HepG2 (cell line): ENCODE results near the gene OPA3. TPM values are rescaled to one million over a fixed set of nuclear protein-coding genes. Genes with fewer than 3 reads are reported as not detected.
"Not testable (repeated sequence)": the region's sequence is repeated elsewhere in the genome, so short reads cannot be mapped to it uniquely, and the experiment has no call there.

ENCODE experiments used
- ATAC-seq: fragments of 200-7000 bp; cut with Tn5 transposase; 3 replicates; pipeline ENCODE4 v1.9.1; 2020; ENCODE audit warnings: mild to moderate bottlenecking, moderate library complexity
- BruUV-seq: library from RNA; stranded (reverse); fragments of 400-500 nt; replicated peaks from 2 replicates; lab custom pipeline; 2021; lab: Mats Ljungman, UMichigan
- CTCF ChIA-PET: fragments of 300-600 bp; formaldehyde crosslinking; extraction: SDS; loops from one replicate; lab custom pipeline; 2021; ENCODE audit warnings: low total read pairs, inconsistent platforms, low intra/inter-chr PET ratio; lab: Yijun Ruan, JAX
- POLR2A ChIA-PET: fragments of 350-600 bp; sonication (Branson Sonifier 250); formaldehyde crosslinking; loops from one replicate; lab custom pipeline; 2020; ENCODE audit warnings: antibody characterized with exemption, inconsistent platforms; lab: Yijun Ruan, JAX
- DNase-seq: peaks from one replicate; pipeline ENCODE4 v3.0.0-alpha.2; 2015; ENCODE audit warnings: low spot score
- FAIRE-seq: peaks from 3 replicates; lab custom pipeline; 2011; peaks lifted over from hg19 to GRCh38; lab: Jason Lieb, UNC
- H2AFZ ChIP-seq: one replicate; pipeline ENCODE4 v1.6.1; 2011; ENCODE audit warnings: low read length, inconsistent platforms
- H3K27ac ChIP-seq: fragments of 300-600 bp; 3 replicates; pipeline ENCODE4 v1.8.0; 2011; ENCODE audit warnings: mixed run types, mild to moderate bottlenecking, mixed read lengths, low read length, inconsistent platforms; ENCODE audit not compliant: insufficient read depth; ENCODE audit errors: extremely low read length
- H3K27me3 ChIP-seq, 2 experiments: fragments of 200-600 bp in 1 of 2; 2 replicates in 1 of 2; 3 replicates in 1 of 2; pipeline versions ENCODE4 v1.6.0 to v1.8.0; 2011; ENCODE audit warnings: low read length in 2 of 2, mild to moderate bottlenecking in 2 of 2, moderate library complexity in 2 of 2, inconsistent platforms in 1 of 2; ENCODE audit not compliant: insufficient read depth in 2 of 2, control insufficient read depth in 1 of 2
- H3K36me3 ChIP-seq, 2 experiments: fragments of 200-600 bp in 1 of 2; replicated peaks in 1 of 2; 2 replicates in 1 of 2; 3 replicates in 1 of 2; pipeline versions ENCODE4 v1.5.1 to v1.8.0; 2011; ENCODE audit warnings: low read length in 2 of 2, inconsistent platforms in 1 of 2; ENCODE audit not compliant: insufficient read depth in 2 of 2, control insufficient read depth in 1 of 2
- H3K4me1 ChIP-seq: 2 replicates; pipeline ENCODE4 v1.5.1; 2012; ENCODE audit warnings: low read length, inconsistent platforms; ENCODE audit not compliant: insufficient read depth
- H3K4me2 ChIP-seq: 2 replicates; pipeline ENCODE4 v1.6.0; 2011; ENCODE audit warnings: low read depth, low read length, inconsistent platforms
- H3K4me3 ChIP-seq, 3 experiments: fragments of 200-600 bp in 1 of 3; sonication (generic), shearing (Covaris generic) in 1 of 3; replicated peaks in 1 of 3; 2 replicates each; pipeline ENCODE4 v1.5.1; 2011 to 2016; ENCODE audit warnings: low read length in 3 of 3, inconsistent platforms in 2 of 3, low read depth in 2 of 3, mild to moderate bottlenecking in 2 of 3, control low read depth in 1 of 3, mixed read lengths in 1 of 3; ENCODE audit not compliant: insufficient read depth in 1 of 3
- H3K79me2 ChIP-seq: one replicate; pipeline ENCODE4 v1.6.1; 2011; ENCODE audit warnings: low read length, inconsistent platforms; ENCODE audit not compliant: insufficient read depth
- H3K9ac ChIP-seq: 2 replicates; pipeline ENCODE4 v1.6.0; 2011; ENCODE audit warnings: mild to moderate bottlenecking, low read depth, low read length, inconsistent platforms; ENCODE audit not compliant: insufficient read depth
- H3K9me3 ChIP-seq: 2 replicates; pipeline ENCODE4 v1.5.1; 2012; ENCODE audit warnings: mild to moderate bottlenecking, low read length
- H4K20me1 ChIP-seq: 2 replicates; pipeline ENCODE4 v1.6.0; 2011; ENCODE audit warnings: inconsistent platforms, mild to moderate bottlenecking, low read length, moderate library complexity; ENCODE audit not compliant: insufficient read depth
- BCL6 ChIP-seq: IDR thresholded peaks from 2 replicates; pipeline ENCODE4 v1.6.1; 2016; ENCODE audit warnings: missing genetic modification reagents, missing compliant biosample characterization
- CREB1 ChIP-seq, 2 experiments: fragments of 450-650 bp in 1 of 2; IDR thresholded peaks; 2 replicates each; pipeline ENCODE4 v1.6.1; 2016 to 2017; ENCODE audit warnings: control low read depth in 1 of 2, mild to moderate bottlenecking in 1 of 2, missing compliant biosample characterization in 1 of 2, missing genetic modification characterization in 1 of 2
- NKX3-1 ChIP-seq: sonication (generic); formaldehyde crosslinking; IDR thresholded peaks from 2 replicates; pipeline ENCODE4 v1.5.0; 2020; ENCODE audit warnings: missing genetic modification reagents
- SETDB1 ChIP-seq: sonication (generic); formaldehyde crosslinking; IDR thresholded peaks from 2 replicates; pipeline ENCODE4 v1.5.1; 2020; ENCODE audit warnings: missing genetic modification reagents, mild to moderate bottlenecking, borderline replicate concordance
- ZMAT5 ChIP-seq: sonication (generic); formaldehyde crosslinking; IDR thresholded peaks from 2 replicates; pipeline ENCODE4 v1.5.0; 2020; ENCODE audit warnings: mild to moderate bottlenecking, low read depth, missing genetic modification reagents, borderline replicate concordance
- ZNF792 ChIP-seq: IDR thresholded peaks from 2 replicates; pipeline ENCODE4 v1.6.1; 2016
- WGBS: methylation state at CpG from one replicate; pipeline ENCODE4 v1.1.6; 2017; ENCODE audit warnings: low lambda C conversion rate; 5-methylcytosine and 5-hydroxymethylcytosine counted together
- in situ Hi-C: cut with HindIII; loops from 2 replicates; pipeline ENCODE4 v1.10.0; 2017; ENCODE audit warnings: low pct_unique_long_range_greater_than_20kb; ENCODE audit not compliant: extremely low pct_ligation_motif_present
- intact Hi-C: fragments of 100-400 bp; cut with micrococcal nuclease; formaldehyde crosslinking; loops from one replicate; pipeline ENCODE4 v1.10.0; 2022; ENCODE audit not compliant: unreplicated experiment
- polyA plus RNA-seq, 8 experiments: library from polyadenylated mRNA; depleted of rRNA in 3 of 8; stranded (reverse) in 7 of 8; unstranded in 1 of 8; fragments of >200 nt; fragmentation: Illumina TruSeq in 4 of 8; extraction: Trizol in 4 of 8; gene quantifications; 2 replicates each; pipeline versions ENCODE4 v1.2.1 to v1.2.3, GENCODE V29; 2011 to 2016; ENCODE audit warnings: low read depth in 4 of 8, missing spikeins in 1 of 8, mixed read lengths in 1 of 8; ENCODE audit not compliant: insufficient read depth in 1 of 8
- total RNA-seq, 5 experiments: library from RNA; depleted of rRNA; stranded (reverse); fragments of >200 nt; fragmentation: Illumina TruSeq; extraction: Trizol; gene quantifications; 2 replicates each; pipeline ENCODE4 v1.2.3, GENCODE V29; 2016; ENCODE audit warnings: low read depth in 1 of 5

OPA3 gene
- total and polyA plus RNA-seq, 2 of the 13 experiments (the other 11 are each of a cell fraction or from before 2014, with no cell fraction given): 8.3 to 17.7 TPM

GRCh38 chr19:45511074-45511473 lies 73.5 kb downstream of the OPA3 start (continued):
- TF ChIP-seq SETDB1 (CRISPR knock-in tag): no peak
- TF ChIP-seq ZNF792: no peak
- no peak for TF ChIP-seq BCL6 (CRISPR knock-in tag)
- no peak for TF ChIP-seq ZMAT5 (CRISPR knock-in tag)
- TF ChIP-seq CREB1 (IDR thresholded peaks at IDR 0.05): no peak
- TF ChIP-seq CREB1 (CRISPR knock-in tag; IDR thresholded peaks at IDR 0.05): no peak
- TF ChIP-seq, all 625 proteins: peak for 5

DNA sequence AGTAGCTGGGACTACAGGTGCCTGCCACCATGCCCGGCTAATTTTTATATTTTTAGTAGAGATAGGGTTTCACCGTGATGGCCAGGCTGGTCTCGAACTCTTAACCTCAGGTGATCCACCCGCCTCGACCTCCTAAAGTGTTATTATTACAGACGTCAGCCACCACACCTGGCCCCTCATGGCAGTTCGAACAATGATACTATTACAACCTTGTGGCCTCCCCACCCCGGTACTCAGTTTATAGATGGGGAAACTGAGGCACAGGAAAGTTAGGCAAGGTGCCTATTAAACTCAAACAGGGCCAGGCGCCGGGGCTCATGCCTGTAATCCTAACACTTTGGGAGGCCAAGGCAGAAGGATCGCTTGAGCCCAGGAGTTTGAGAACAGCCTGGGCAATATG lies 74.2 kb downstream of the OPA3 start:
- H3K9me3 ChIP-seq, DNase-seq, BruUV-seq, H3K9ac ChIP-seq, H3K36me3 ChIP-seq, ATAC-seq, H2AFZ ChIP-seq, in situ Hi-C loops, FAIRE-seq, H3K27me3 ChIP-seq, intact Hi-C loops: not testable (repeated sequence)
- Histone ChIP-seq H3K4me1 (peaks cover 65% of the 10 kb centered on the region), H3K79me2 (peaks cover 65% of the 10 kb centered on the region), H4K20me1 (peaks cover 10% of the 10 kb centered on the region), H3K27ac (peak overlapping the region; percentile 77), H3K4me3 (peak overlapping the region in 2 of 3 experiments; percentile 92 to 96; a peak in 4 of 6 replicates), H3K4me2 (peak overlapping the region; percentile 99)
- POLR2A ChIA-PET: interaction anchor here (0.5 to 1.2 kb wide), 3 partner anchors 13 to 719 kb away, joined by 3 to 4 read pairs (median 3); partner anchors contain the start of genes QPCTL, RTN2 and SNRPD2
- WGBS: 88% methylated on average over 11 of the region's 11 CpGs
- CTCF ChIA-PET: interaction anchor here (1.2 kb wide), 1 partner anchor 25 kb away, joined by 4 read pairs; no protein-coding TSS in a partner anchor
- 0 out of 2 replicates have a peak, but pooled peaks have one; percentile 6 for TF ChIP-seq NKX3-1
